ENCODE results near the gene JARID2.
"Not testable (repeated sequence)": the region's sequence is repeated elsewhere in the genome, so short reads cannot be mapped to it uniquely, and the experiment has no call there.

Gene JARID2

DNA sequence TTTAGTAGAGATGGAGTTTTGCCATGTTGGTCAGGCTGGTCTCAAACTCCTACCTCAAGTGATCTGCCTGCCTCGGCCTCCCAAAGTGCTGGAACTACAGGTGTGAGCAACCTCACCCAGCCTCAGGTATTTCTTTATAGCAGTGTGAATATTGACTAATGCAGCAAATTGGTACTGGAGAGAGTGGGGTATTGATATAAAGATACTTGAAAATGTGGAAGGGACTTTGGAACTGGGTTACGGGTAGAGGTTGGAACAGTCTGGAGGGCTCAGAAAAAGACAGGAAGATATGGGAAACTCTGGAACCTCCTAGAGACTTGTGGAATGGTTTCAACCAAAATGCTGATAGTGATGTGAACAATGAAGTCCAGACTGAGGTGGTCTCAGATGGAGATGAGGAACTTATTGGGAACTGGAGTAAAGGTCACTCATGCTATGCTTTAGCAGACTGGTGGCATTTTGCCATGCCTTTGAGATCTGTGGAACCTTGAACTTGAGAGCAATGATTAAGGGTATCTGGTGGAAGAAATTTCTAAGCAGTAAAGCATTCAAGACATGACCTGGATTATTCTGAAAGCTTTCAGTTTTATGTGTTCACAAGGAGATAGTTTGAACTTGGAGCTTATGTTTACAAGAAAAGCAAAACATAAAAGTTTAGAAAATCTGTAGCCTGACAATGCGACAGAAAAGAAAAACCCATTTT is 289.8 kb downstream of the JARID2 start:
- H3K4me3 Mint-ChIP-seq = no peak overlapping the region
- peaks cover 6% of the 10 kb centered on the region for H3K4me1 Mint-ChIP-seq (ENCODE audit: low read depth)
- H3K27me3 Mint-ChIP-seq = no peaks in the 10 kb centered on the region
- H3K36me3 Mint-ChIP-seq (ENCODE audit: low read depth) = peaks cover 36% of the 10 kb centered on the region
- H3K9me3 Mint-ChIP-seq = no peaks in the 10 kb centered on the region
- H3K27ac Mint-ChIP-seq = no peak overlapping the region

DNA sequence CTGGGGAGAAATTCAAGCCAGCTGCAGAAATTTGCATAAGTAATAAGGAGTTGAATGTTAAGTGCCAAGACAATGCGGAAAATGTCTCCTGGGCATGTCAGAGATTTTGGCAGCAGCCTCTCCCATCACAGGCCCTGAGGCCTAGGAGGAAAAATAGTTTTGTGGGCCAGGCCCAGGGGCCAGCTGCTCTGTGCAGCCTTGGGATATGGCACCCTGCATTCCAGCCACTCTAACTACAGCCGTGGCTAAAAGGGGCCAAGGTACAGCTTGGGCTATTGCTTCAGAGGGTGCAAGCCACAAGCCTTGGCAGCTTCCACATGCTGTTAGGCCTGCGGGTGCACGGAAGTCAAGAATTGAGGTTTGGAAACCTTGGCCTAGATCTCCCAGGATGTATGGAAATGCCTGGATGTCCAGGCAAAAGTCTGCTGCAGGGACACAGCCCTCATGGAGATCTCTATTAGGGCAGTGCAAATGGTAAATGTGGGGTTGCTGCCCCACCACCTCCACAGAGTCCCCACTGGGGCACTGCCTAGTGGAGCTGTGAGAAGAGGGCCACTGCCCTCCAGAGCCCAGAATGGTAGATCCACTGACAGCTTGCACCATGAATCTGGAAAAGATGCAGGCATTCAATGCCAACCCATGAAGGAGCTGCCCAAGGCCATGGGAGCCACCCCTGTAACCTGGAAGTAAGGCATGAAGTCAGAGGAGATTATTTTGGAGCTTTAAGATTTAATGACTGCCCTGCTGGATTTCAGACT is 290.5 kb downstream of the JARID2 start:
- H3K4me3 Mint-ChIP-seq = no peak overlapping the region
- H3K27me3 Mint-ChIP-seq = no peaks in the 10 kb centered on the region

DNA sequence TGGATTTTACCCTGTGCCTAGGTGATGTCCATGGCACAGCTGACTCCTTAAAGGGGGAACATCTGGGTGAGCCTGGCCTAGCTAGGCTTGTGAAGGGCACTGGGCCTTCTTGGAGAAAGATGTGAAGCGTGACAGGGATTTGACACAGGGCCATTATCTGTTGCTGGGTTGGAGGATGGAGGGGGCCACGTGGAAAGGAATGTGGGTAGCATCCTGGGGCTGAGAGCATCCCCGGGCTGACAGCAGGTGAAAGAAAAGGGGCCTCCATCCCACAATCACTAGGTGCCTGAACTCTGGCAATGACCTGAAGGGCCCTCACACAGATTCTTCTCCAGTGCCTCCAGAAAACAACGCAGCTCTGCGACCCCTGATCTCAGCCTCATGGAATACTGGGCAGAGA is 292.2 kb downstream of the JARID2 start:
- no peaks in the 10 kb centered on the region for H3K27me3 Mint-ChIP-seq
- H3K27ac Mint-ChIP-seq = no peak overlapping the region
- no peak overlapping the region for H3K4me3 Mint-ChIP-seq
- H3K9me3 Mint-ChIP-seq = no peaks in the 10 kb centered on the region
- H3K4me1 Mint-ChIP-seq (ENCODE audit: low read depth) = peaks cover 11% of the 10 kb centered on the region
- peaks cover 18% of the 10 kb centered on the region for H3K36me3 Mint-ChIP-seq (ENCODE audit: low read depth)

More for the DNA sequence above, 290.5 kb downstream of the JARID2 start:
- Mint-ChIP-seq H3K27ac (no peak overlapping the region), H3K36me3 (ENCODE audit: low read depth) (peaks cover 29% of the 10 kb centered on the region), H3K9me3 (no peaks in the 10 kb centered on the region), H3K4me1 (ENCODE audit: low read depth) (peaks cover 8% of the 10 kb centered on the region)

GRCh38 chr6:15538766-15539495 is 293.1 kb downstream of the JARID2 start:
- Mint-ChIP-seq H3K4me1 (ENCODE audit: low read depth) (peaks cover 15% of the 10 kb centered on the region), H3K9me3 (peaks cover 5% of the 10 kb centered on the region), H3K36me3 (ENCODE audit: low read depth) (peaks cover 16% of the 10 kb centered on the region), H3K4me3 (no peak overlapping the region), H3K27me3 (no peaks in the 10 kb centered on the region), H3K27ac (no peak overlapping the region)

DNA sequence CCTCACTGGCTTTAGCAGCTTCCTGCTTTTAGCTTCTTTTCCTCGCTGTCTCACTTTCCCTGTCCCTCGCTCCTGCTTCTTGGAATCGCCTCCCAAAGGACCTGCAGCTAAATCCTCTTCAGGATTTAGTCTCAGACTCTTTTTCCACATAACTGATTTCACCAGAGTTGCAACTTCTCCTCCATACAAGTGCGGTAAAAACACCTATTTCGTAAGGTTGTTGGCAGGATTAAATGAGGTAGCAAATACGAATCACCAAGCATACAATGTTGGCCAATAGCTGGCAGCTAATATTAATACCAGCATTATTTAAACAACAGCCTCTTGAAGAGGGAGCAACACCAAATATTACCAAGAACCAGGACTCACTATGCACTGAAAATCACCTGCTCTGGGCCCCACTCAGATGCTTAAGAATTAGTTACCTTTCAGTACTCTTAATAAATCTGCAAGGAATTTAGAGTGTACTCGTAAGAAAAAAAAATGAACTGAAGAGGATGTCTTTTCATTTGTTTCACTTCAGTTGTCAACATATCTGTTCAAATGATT is 293.9 kb downstream of the JARID2 start:
- H3K9me3 Mint-ChIP-seq = peaks cover 8% of the 10 kb centered on the region
- no peak overlapping the region for H3K4me3 Mint-ChIP-seq
- peaks cover 20% of the 10 kb centered on the region for H3K36me3 Mint-ChIP-seq (ENCODE audit: low read depth)
- peaks cover 15% of the 10 kb centered on the region for H3K4me1 Mint-ChIP-seq (ENCODE audit: low read depth)
- H3K27ac Mint-ChIP-seq = no peak overlapping the region
- no peaks in the 10 kb centered on the region for H3K27me3 Mint-ChIP-seq

GRCh38 chr6:15543332-15543917 is 297.6 kb downstream of the JARID2 start:
- H3K4me1 Mint-ChIP-seq (ENCODE audit: low read depth) = peaks cover 11% of the 10 kb centered on the region
- H3K4me3 Mint-ChIP-seq, H3K27me3 Mint-ChIP-seq, H3K9me3 Mint-ChIP-seq, H3K27ac Mint-ChIP-seq: not testable (repeated sequence)
- H3K36me3 Mint-ChIP-seq (ENCODE audit: low read depth) = peaks cover 27% of the 10 kb centered on the region

DNA sequence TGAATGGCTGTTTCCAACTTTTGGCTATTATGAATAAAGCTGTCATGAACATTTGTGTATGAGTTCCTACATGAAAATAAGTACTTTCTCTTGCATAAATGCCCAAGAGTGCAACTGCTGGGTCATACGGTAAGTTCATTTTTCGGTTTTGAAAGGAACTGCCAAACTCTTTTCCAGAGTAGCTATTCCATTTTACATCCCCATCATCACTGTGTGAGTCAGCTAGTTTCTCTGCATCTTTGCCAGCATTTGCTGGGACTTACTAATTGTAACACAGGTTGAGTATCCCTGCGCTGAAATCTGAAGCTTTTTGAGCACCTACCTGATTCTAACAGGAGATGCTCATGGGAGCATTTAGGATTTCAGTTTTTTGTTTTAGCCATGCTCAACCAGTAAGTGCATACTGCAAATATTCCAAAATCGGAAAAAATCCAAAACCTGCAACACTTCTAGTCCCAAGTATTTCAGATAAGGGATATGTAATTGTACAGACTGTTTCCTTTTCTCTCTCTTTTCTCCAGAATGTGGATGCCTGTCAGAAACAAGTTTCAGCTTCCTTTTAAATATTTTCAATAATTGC is 298.5 kb downstream of the JARID2 start:
- Mint-ChIP-seq H3K9me3 (peaks cover 8% of the 10 kb centered on the region), H3K27me3 (no peaks in the 10 kb centered on the region), H3K27ac (no peak overlapping the region), H3K4me1 (ENCODE audit: low read depth) (peaks cover 11% of the 10 kb centered on the region), H3K4me3 (no peak overlapping the region), H3K36me3 (ENCODE audit: low read depth) (peaks cover 27% of the 10 kb centered on the region)

- Mint-ChIP-seq H3K36me3 (ENCODE audit: low read depth) (peaks cover 27% of the 10 kb centered on the region), H3K4me3 (no peak overlapping the region), H3K27ac (no peak overlapping the region), H3K27me3 (no peaks in the 10 kb centered on the region), H3K9me3 (peaks cover 8% of the 10 kb centered on the region), H3K4me1 (ENCODE audit: low read depth) (peaks cover 18% of the 10 kb centered on the region)
These were observed 300.7 kb downstream of the JARID2 start for GRCh38 chr6:15546591-15546990.

DNA sequence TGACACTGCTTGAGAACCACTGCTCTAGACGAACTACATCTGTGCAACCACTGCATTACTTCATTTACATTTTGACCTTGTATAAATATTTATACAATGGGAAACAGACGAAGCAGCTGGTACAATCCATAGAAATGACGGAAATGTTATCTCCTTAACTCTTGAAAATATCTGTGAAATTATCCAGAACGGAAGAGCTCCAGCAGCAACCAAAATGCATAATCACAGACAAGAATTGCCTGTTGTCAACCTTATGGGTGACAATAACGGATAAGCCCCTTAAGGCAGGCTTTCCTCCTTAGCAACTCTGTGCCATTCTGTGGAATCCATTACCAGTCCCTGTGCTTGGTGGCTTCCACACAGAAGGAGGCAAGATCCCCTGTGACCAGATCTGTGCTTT is 301.5 kb downstream of the JARID2 start:
- peaks cover 27% of the 10 kb centered on the region for H3K36me3 Mint-ChIP-seq (ENCODE audit: low read depth)
- H3K27me3 Mint-ChIP-seq = no peaks in the 10 kb centered on the region
- no peak overlapping the region for H3K4me3 Mint-ChIP-seq
- H3K27ac Mint-ChIP-seq = no peak overlapping the region
- H3K4me1 Mint-ChIP-seq (ENCODE audit: low read depth) = peaks cover 24% of the 10 kb centered on the region
- peaks cover 8% of the 10 kb centered on the region for H3K9me3 Mint-ChIP-seq

DNA sequence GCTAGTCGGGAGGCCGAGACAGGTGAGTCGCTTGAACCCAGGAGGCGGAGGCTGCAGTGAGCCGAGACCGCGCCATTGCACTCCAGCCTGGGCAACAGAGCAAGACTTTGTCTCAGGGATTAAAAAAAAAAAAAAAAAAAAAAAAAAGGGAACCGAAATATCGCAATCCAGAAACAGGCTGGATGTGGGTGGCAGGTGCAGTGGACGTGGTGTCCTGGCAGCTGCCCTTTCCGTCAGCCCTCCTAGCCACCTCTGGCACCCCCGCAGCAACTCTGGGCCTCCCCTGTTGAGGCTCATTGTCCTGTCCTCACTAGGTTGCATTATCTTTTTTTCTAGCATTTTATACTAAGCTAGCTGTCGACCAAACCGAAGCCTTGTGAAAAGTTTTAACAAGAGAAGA is 303.5 kb downstream of the JARID2 start:
- peaks cover 23% of the 10 kb centered on the region for H3K4me1 Mint-ChIP-seq (ENCODE audit: low read depth)
- H3K9me3 Mint-ChIP-seq = no peaks in the 10 kb centered on the region
- no peaks in the 10 kb centered on the region for H3K27me3 Mint-ChIP-seq
- no peak overlapping the region for H3K27ac Mint-ChIP-seq
- peaks cover 18% of the 10 kb centered on the region for H3K36me3 Mint-ChIP-seq (ENCODE audit: low read depth)
- no peak overlapping the region for H3K4me3 Mint-ChIP-seq

DNA sequence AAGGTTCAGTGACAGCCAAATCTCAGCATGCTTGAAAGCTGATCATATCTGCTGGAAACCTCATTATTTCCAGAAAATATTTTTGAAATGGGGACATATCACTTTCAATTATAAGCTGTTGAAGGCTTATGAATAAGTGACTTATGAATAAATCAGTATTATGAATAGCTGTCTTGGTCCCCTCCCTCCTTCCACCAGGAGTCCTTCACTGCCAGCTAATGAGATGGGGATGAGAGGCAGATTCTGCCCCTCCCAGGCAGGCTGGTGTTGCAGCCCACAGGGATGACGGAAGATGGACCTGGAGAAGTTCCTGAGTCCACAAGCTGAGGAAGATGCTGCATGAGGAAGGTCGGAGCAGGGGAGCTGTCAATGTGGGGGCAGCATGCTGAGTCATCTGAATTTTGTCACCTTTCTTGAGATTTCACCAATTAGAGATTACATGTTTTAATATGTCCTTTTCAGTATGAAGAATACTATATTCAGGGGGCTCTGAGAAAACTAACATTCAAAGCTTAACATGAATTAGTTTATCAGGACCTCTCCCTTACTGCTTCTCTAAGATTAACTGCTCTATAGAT is 304.8 kb downstream of the JARID2 start:
- Mint-ChIP-seq H3K36me3 (ENCODE audit: low read depth) (peaks cover 12% of the 10 kb centered on the region), H3K27ac (no peak overlapping the region), H3K4me3 (no peak overlapping the region), H3K27me3 (no peaks in the 10 kb centered on the region), H3K4me1 (ENCODE audit: low read depth) (peaks cover 26% of the 10 kb centered on the region), H3K9me3 (no peaks in the 10 kb centered on the region)

- Mint-ChIP-seq H3K4me3 (no peak overlapping the region), H3K27me3 (no peaks in the 10 kb centered on the region), H3K36me3 (ENCODE audit: low read depth) (peaks cover 10% of the 10 kb centered on the region), H3K4me1 (ENCODE audit: low read depth) (peaks cover 28% of the 10 kb centered on the region), H3K9me3 (no peaks in the 10 kb centered on the region), H3K27ac (no peak overlapping the region)
These were observed 305.4 kb downstream of the JARID2 start for GRCh38 chr6:15551262-15551661.

GRCh38 chr6:15551798-15552197 is 305.9 kb downstream of the JARID2 start:
- no peak overlapping the region for H3K4me3 Mint-ChIP-seq
- no peaks in the 10 kb centered on the region for H3K9me3 Mint-ChIP-seq
- peaks cover 9% of the 10 kb centered on the region for H3K36me3 Mint-ChIP-seq (ENCODE audit: low read depth)
- peaks cover 32% of the 10 kb centered on the region for H3K4me1 Mint-ChIP-seq (ENCODE audit: low read depth)
- no peaks in the 10 kb centered on the region for H3K27me3 Mint-ChIP-seq
- no peak overlapping the region for H3K27ac Mint-ChIP-seq

DNA sequence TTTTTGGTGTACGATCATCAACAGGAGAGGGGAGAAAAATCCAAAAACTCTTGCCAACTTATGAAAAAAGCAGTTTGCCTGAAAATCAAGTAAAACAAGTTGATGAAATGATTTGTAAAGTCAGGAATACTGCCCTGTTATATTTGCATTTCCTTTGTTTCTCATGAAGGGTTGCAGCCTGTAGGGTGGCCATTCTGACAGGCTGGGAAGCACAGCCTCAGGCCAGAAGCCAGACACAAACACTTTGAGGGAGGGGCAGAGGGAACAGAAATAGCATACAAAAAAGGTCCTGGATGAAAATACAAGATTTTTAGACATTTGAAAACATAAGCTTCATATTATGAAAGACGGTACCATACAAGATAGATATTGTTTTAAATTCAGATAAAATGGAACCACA is 307.2 kb downstream of the JARID2 start:
- no peak overlapping the region for H3K27ac Mint-ChIP-seq
- H3K4me3 Mint-ChIP-seq = no peak overlapping the region
- no peaks in the 10 kb centered on the region for H3K27me3 Mint-ChIP-seq
- H3K4me1 Mint-ChIP-seq (ENCODE audit: low read depth) = peaks cover 33% of the 10 kb centered on the region
- peaks cover 8% of the 10 kb centered on the region for H3K36me3 Mint-ChIP-seq (ENCODE audit: low read depth)
- H3K9me3 Mint-ChIP-seq = no peaks in the 10 kb centered on the region
